GM18499 (cell line): ENCODE results near the gene KIF5A.

Experiments used
- ATAC-seq: cut with Tn5 transposase; IDR thresholded peaks from one replicate; pipeline ENCODE4 v1.9.1; 2021; ENCODE audit warnings: moderate number of reproducible peaks; ENCODE audit not compliant: insufficient read depth, unreplicated experiment

KIF5A gene

DNA sequence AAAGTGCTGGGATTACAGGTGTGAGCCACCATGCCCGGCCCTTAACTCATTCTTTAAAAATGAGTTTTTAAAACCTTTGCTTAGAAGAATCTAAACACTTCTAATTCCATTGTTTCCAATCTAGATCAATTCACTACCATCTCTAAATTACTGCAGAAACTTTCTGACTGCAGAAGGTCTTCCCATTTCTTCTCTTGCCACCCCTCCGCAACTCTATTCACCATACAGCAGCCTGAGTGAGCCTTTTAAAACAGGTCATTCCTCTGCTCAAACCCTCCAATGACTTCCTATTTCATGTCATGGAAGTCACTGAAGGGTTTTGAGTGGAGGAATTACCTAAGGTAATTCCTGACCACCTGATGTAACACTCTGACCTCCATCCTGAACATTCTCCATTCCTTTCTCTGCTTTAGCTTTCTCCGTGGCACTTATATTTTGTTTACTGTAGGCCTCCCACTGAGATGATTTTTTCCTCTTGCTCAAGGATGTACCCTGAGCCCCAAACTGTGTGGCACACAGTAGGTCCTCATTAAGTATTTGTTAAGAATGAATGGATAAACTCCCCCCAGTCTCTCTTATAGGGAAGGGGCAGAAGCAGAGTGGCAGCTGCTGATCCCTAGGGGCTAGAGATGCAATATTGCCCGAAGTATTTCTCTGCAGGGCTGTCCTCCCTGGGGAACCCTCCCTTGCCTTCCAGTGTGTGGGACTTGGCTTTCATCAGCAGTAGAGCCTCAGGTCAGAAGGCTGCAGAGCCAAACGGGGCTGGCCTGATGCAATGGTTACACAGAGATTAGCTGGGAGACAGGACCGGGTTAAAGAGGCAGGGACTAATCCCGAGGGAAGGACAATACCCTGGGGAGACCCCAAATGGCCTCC, 30.7 kb upstream of the KIF5A start:
- no peak for ATAC-seq

DNA sequence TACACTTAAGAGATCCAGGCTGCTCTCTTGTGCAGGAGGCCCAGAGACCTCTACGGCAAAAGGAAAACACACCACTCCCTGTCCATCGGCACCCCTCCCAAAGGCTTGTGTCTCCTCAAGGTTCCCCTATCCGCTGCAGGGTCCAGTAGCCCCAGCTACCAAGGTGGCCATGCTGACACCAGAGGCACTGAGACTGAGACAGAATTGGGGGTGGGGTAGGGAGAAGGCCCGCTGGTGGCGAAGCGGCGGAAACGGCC, 30.1 kb upstream of the KIF5A start:
- ATAC-seq: no peak

GRCh38 chr12:57520053-57520818, 29.6 kb upstream of the KIF5A start, which contains the start of gene DDIT3:
TSS of gene DDIT3 (minus strand) at chr12:57520514. CDS start at chr12:57517406, 3,108 bp downstream.
- ATAC-seq: peak; percentile 38

- ATAC-seq: no peak
Observed at GRCh38 chr12:57521525-57522010, 28.3 kb upstream of the KIF5A start.

- peak; percentile 36 for ATAC-seq
Observed at GRCh38 chr12:57522011-57522886, 27.6 kb upstream of the KIF5A start, which contains the start of gene MBD6. TSS of gene MBD6 (plus strand) at chr12:57522824. CDS start at chr12:57524304, 1,480 bp downstream.

DNA sequence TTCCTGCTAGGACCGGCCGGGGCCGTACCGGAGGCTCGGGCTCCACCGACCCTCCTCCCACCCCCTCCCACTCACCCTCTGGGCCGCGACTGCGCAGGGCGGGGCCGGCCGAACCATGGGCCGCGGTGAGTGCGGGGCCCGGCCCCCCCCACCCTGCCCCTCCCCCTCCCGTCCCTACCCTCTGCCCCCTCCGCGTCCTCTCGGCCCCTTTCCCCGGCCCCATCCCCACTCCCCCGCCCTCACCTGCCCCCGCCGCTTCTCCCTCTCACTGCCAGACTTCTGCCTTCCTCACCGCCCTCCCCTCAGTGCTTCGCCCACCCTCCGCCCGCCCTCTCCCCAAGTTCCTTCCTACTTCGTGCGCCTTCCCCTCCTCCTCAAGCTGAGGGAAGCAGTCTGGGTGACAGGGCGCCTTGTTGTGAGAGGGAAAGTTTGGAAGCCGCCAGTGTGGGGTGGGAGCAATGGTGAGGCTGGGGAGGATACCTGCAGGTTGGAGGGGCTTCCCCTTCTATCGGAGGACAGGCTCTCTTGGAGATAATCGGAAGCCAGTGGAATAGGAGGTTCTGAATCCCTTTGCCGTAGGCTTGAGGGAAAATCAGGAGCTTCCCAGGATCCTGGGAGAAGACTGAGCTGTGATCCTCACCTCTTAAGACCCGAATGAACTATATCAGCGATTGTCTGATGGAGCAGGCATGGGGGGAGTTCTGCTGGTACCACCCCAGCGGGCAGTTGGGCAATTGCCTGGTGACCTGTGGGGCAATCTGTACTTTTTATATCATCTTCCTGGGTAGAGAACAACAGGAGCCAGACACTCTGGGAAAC, 26.7 kb upstream of the KIF5A start:
- ATAC-seq: no peak

- no peak for ATAC-seq
Observed at GRCh38 chr12:57523706-57524614, 25.9 kb upstream of the KIF5A start.

- ATAC-seq: no peak
Observed at GRCh38 chr12:57524814-57525614, 24.8 kb upstream of the KIF5A start.

GRCh38 chr12:57525615-57526383, 24.0 kb upstream of the KIF5A start:
- ATAC-seq: no peak

GRCh38 chr12:57526477-57527126, 23.2 kb upstream of the KIF5A start:
- ATAC-seq: no peak

DNA sequence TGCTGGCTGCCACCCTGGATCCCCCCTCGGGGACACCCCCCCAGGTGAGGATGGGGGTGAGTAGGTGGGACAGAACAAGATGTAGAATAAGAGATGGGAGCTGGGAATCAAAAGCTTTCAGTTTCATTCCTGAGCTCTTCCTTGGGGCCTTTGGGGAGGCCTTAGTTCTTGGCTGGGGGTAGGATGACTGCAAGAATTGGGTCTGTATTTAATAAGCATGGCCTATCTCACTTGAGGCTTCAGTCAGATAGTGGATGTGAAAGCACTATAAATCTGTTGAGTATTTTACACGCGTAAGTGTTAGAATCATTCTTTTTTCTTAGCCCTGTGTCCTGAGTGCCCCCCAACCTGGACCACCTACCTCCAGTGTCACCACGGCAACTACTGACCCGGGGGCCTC, 22.7 kb upstream of the KIF5A start:
- ATAC-seq: no peak

DNA sequence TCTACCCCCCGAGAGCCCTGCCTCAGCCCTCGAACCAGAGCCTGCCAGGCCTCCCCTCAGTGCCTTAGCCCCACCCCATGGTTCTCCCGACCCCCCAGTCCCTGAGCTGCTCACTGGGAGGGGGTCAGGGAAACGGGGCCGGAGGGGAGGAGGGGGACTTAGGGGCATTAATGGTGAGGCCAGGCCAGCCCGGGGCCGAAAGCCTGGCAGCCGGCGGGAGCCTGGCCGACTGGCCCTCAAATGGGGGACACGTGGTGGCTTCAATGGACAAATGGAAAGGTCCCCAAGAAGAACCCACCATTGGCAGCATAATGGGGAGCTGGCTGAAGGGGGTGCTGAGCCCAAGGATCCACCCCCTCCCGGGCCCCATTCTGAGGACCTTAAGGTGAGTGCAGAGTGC, 21.7 kb upstream of the KIF5A start:
- no peak for ATAC-seq

DNA sequence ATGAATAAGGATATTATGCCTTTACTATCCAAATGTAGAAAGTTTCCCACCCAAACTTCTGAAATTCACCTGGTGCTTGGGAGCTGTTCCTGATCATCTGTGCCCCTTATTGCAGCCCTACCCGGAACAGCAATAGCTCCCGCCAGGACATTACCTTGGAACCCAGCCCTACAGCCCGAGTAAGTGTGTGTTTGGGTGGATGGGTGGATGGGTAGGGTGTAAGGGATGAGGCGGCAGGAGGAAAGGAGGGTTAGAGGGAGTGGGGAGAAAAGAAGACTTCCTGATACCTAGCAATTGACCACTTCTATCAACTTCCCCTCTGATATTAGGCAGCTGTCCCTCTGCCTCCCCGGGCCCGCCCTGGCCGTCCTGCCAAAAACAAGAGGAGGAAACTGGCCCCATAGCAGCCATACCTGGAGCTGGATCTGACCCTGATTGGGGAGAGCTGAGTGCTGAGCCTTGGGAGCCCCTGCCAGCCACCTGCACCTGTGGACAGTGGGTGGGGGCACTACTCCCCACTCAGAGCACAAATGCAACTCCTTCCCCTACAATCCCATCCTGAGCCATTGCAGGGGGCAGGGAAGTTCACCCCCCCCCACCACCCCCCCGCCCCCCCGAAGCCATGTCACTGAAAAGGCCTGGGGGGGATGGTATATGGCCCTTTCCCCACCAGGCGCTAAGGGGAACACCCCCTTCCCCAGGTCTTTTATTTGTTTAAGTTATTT, 20.9 kb upstream of the KIF5A start:
- ATAC-seq: no peak

DNA sequence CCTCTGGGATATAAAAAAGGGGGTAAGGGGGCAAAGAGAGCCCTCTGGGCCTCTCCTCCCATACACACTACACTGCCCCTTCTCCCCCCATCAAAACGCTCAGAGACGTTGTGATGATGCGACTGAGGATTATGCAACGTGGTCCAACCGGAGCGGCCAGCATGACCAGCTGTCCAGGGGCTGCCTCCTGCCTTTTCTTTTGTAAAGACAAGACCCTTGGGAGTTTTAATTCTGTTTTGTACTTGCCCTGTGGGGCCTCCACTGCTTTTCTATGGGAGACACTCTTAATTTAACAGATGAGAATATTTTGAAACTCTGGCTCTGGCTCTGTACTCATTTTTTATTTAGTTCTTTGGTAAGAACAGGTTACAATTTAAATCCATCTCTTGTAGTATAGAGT, 20.0 kb upstream of the KIF5A start:
- ATAC-seq: no peak

DNA sequence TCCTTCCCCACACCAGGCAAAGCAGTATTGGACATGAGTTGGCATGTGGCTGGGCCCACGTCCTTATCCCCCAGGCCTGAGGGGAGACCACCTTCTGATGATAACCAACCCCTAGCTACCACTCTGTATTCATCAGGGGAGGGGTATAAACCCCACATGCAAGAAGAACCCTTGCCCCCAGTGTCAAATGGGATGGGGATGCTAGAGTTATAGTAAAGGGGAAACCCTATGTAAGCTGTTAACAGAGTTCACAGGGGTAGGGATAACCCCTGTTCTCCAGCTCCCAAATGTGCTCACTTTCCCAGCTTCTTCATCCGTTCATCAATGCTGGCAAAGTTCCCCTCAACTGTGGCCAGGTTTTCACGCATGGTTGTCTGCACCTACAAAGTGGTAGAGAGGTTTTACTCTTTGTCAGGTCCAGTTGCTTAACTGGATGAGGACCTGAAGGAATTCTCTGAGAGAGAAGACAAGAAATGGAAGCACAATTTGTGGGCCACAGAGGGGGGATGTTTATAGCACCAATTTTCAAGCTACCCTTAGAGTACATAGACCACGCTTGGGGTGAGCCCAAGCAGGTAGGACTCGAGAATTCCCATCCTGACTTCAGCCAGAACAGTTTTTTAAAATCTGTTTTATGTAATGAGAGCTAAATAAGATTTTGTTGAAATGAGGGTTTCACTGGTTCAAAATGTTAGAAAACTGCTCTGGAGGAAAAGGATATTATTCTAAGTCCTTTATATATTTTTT, 19.3 kb upstream of the KIF5A start:
- no peak for ATAC-seq
